Measurements from ENCODE around the gene HOXB9.

DNA sequence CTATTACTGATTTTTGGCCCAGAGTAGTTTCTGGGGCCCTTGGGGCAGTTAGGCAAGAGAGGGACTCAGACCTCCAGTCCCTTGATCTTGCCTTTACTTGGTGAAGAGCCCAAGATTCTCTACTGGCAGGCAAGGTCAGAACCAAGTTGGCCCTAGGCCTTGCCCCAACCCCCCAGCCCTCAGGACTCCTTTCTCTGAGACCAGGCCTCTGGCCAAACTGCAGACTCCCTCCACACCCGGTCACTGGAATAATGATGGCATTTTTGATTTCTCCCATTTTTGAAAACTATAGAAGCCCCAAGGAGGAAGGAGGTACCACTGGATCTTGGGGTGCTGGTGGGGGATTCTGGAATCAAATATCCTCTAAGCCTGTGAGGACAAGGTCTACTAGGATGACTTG is 18.0 kb upstream of the HOXB9 start:
- TF ChIP-seq POLR2A (IDR thresholded peaks at IDR 0.05; ENCODE audit: extremely low read depth, insufficient read length) = no peak
- TF ChIP-seq, protein P1, sequence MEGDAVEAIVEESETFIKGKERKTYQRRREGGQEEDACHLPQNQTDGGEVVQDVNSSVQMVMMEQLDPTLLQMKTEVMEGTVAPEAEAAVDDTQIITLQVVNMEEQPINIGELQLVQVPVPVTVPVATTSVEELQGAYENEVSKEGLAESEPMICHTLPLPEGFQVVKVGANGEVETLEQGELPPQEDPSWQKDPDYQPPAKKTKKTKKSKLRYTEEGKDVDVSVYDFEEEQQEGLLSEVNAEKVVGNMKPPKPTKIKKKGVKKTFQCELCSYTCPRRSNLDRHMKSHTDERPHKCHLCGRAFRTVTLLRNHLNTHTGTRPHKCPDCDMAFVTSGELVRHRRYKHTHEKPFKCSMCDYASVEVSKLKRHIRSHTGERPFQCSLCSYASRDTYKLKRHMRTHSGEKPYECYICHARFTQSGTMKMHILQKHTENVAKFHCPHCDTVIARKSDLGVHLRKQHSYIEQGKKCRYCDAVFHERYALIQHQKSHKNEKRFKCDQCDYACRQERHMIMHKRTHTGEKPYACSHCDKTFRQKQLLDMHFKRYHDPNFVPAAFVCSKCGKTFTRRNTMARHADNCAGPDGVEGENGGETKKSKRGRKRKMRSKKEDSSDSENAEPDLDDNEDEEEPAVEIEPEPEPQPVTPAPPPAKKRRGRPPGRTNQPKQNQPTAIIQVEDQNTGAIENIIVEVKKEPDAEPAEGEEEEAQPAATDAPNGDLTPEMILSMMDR (IDR thresholded peaks at IDR 0.05; ENCODE audit: low read depth, low read length) = no peak
- TF ChIP-seq MYC (IDR thresholded peaks at IDR 0.05; ENCODE audit: low read depth, low read length) = no peak

Data from NB4 (cell line).